Activated CD8-positive, alpha-beta T cell treated with anti-CD3 and anti-CD28 coated beads for 36 hours (primary cell): ENCODE data around the gene DAAM1. TPM values are rescaled to one million over a fixed set of nuclear protein-coding genes. Genes with fewer than 3 reads are reported as not detected.

Experiments
- ATAC-seq: fragments of 200-7000 bp; cut with Tn5 transposase; one replicate; pipeline ENCODE4 v1.10.0; 2021; ENCODE audit warnings: mild to moderate bottlenecking, moderate library complexity
- CTCF ChIA-PET: fragments of 350-600 bp; sonication (Branson Sonifier 250); formaldehyde crosslinking; loops from one replicate; lab custom pipeline; 2021; ENCODE audit warnings: antibody characterized with exemption; lab: Charles Lee
- POLR2A ChIA-PET: fragments of 350-600 bp; sonication (Branson Sonifier 250); formaldehyde crosslinking; loops from one replicate; lab custom pipeline; 2021; ENCODE audit warnings: antibody characterized with exemption; lab: Charles Lee
- DNase-seq: peaks from one replicate; pipeline ENCODE4 v3.0.0-alpha.2; 2020
- H3K27ac Mint-ChIP-seq: one replicate; pipeline ENCODE4 v1.8.0; 2021; ENCODE audit warnings: mild to moderate bottlenecking, mixed read lengths
- H3K27me3 Mint-ChIP-seq: one replicate; pipeline ENCODE4 v1.8.0; 2021; ENCODE audit warnings: mixed read lengths
- H3K36me3 Mint-ChIP-seq: one replicate; pipeline ENCODE4 v1.8.0; 2021; ENCODE audit warnings: low read depth, mixed read lengths
- H3K4me1 Mint-ChIP-seq: one replicate; pipeline ENCODE4 v1.8.0; 2021; ENCODE audit warnings: low read depth, mixed read lengths
- H3K4me3 Mint-ChIP-seq: one replicate; pipeline ENCODE4 v1.8.0; 2021; ENCODE audit warnings: mild to moderate bottlenecking, moderate library complexity, mixed read lengths
- H3K9me3 Mint-ChIP-seq: one replicate; pipeline ENCODE4 v1.8.0; 2021; ENCODE audit warnings: mixed read lengths
- intact Hi-C: fragments of 100-400 bp; cut with micrococcal nuclease; formaldehyde crosslinking; loops from one replicate; pipeline ENCODE4 v1.10.0; 2022
- total RNA-seq, 2 experiments: library from RNA; stranded (reverse); gene quantifications; one replicate each; pipeline ENCODE4 v1.2.3, GENCODE V29; 2021
- TF ChIP-seq, protein P1 (sequence below): fragments of 200-600 bp; IDR thresholded peaks from one replicate; pipeline ENCODE4 v1.8.0; 2022; ENCODE audit warnings: antibody characterized with exemption, mild to moderate bottlenecking

The DAAM1 gene
- total RNA-seq, 2 experiments from 2014 or later: 7.2 to 9.9 TPM

- no peak overlapping the region for H3K27ac Mint-ChIP-seq
- H3K27me3 Mint-ChIP-seq: peaks cover 18% of the 10 kb centered on the region
- ChIA-PET POLR2A (no interaction called here), CTCF (no interaction called here)
- intact Hi-C loops: no loop called here
- peaks cover 3% of the 10 kb centered on the region for H3K4me1 Mint-ChIP-seq
- H3K9me3 Mint-ChIP-seq: no peaks in the 10 kb centered on the region
- no peaks in the 10 kb centered on the region for H3K36me3 Mint-ChIP-seq
- no peak overlapping the region for H3K4me3 Mint-ChIP-seq
- no peak for DNase-seq
- no peak for ATAC-seq
- TF ChIP-seq, protein P1, sequence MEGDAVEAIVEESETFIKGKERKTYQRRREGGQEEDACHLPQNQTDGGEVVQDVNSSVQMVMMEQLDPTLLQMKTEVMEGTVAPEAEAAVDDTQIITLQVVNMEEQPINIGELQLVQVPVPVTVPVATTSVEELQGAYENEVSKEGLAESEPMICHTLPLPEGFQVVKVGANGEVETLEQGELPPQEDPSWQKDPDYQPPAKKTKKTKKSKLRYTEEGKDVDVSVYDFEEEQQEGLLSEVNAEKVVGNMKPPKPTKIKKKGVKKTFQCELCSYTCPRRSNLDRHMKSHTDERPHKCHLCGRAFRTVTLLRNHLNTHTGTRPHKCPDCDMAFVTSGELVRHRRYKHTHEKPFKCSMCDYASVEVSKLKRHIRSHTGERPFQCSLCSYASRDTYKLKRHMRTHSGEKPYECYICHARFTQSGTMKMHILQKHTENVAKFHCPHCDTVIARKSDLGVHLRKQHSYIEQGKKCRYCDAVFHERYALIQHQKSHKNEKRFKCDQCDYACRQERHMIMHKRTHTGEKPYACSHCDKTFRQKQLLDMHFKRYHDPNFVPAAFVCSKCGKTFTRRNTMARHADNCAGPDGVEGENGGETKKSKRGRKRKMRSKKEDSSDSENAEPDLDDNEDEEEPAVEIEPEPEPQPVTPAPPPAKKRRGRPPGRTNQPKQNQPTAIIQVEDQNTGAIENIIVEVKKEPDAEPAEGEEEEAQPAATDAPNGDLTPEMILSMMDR: no peak
Measured at GRCh38 chr14:59184396-59184795, 4.1 kb upstream of the DAAM1 start.

GRCh38 chr14:59185676-59186075 is 2.8 kb upstream of the DAAM1 start:
- no peak for DNase-seq
- POLR2A ChIA-PET: no interaction called here
- Mint-ChIP-seq H3K9me3 (no peaks in the 10 kb centered on the region), H3K4me1 (peaks cover 10% of the 10 kb centered on the region), H3K27me3 (peaks cover 15% of the 10 kb centered on the region), H3K4me3 (no peak overlapping the region), H3K27ac (no peak overlapping the region), H3K36me3 (no peaks in the 10 kb centered on the region)
- intact Hi-C loops: no loop called here
- TF ChIP-seq, protein P1: no peak
- CTCF ChIA-PET: no interaction called here
- no peak for ATAC-seq

GRCh38 chr14:59186306-59186705 is 2.2 kb upstream of the DAAM1 start:
- ChIA-PET POLR2A (no interaction called here), CTCF (no interaction called here)
- no peaks in the 10 kb centered on the region for H3K9me3 Mint-ChIP-seq
- no peaks in the 10 kb centered on the region for H3K36me3 Mint-ChIP-seq
- no peak overlapping the region for H3K27ac Mint-ChIP-seq
- intact Hi-C loops: no loop called here
- TF ChIP-seq, protein P1: no peak
- DNase-seq (no peak), ATAC-seq (no peak)
- H3K4me3 Mint-ChIP-seq: no peak overlapping the region
- peaks cover 15% of the 10 kb centered on the region for H3K27me3 Mint-ChIP-seq
- peaks cover 10% of the 10 kb centered on the region for H3K4me1 Mint-ChIP-seq

DNA sequence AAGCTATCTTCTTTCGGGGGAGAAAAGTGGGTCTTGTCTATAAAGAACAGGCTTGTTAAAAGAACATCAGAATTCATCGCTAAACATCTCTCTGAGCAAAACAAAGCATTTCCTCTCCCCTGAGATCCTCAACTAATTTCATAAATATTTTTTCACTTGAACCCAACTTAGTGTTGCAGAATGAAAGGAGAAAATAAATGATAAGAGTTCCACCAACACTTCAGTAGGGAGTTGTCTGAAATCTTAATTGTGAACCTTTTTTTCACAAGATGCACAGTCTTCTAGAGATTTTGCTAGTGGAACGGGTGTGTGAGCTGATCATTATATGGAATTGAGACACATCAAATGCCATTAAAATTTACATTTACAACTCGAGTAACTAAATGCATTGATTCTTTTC is 1.3 kb upstream of the DAAM1 start:
- Mint-ChIP-seq H3K4me1 (peaks cover 10% of the 10 kb centered on the region), H3K27me3 (peaks cover 15% of the 10 kb centered on the region), H3K4me3 (peak overlapping the region; percentile 87), H3K36me3 (no peaks in the 10 kb centered on the region), H3K9me3 (no peaks in the 10 kb centered on the region), H3K27ac (no peak overlapping the region)
- POLR2A ChIA-PET: interaction anchor here (1.5 kb wide), 1 partner anchor 88 kb away, joined by 3 read pairs; no protein-coding TSS in a partner anchor
- CTCF ChIA-PET: no interaction called here
- intact Hi-C loops: no loop called here
- DNase-seq (no peak), ATAC-seq (no peak)
- TF ChIP-seq, protein P1: no peak

DNA sequence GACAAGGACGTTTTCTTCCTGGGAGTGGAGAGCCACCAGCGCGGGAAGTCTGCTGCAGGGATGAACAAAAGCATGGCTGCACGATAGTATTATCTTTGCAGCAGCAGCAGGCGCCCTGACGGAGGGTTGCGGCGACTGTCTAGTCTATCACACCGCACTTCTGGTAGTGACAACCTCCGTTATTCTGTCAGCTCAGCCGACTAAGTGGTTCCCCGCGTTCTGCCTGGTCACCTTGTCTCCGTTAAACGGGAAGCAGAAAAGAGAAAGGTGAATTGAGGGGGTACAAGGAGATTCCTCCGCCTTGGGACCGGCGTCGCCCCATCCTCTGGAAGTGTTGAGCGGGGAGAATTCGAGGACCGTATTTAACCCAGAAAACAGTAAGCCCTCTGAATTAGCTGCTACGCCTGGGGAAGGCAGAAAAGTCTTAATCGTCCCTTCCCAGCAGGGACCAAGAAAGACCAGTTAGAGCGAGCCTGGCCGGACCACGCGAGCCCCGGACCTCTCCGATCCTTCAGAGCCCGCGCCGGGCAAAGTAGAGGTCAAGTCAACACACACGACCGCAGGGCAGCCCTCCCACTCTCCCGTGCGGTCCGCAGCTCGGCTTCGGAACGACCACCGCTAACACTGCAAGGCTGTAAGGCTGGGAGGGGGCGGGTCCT is 536 bp upstream of the DAAM1 start:
- ChIA-PET POLR2A (interaction anchor here (1.5 kb wide), 1 partner anchor 87 kb away, joined by 3 read pairs; no protein-coding TSS in a partner anchor), CTCF (interaction anchor here (1.7 kb wide), 1 partner anchor 58 kb away, joined by 4 read pairs; no protein-coding TSS in a partner anchor)
- Mint-ChIP-seq H3K4me1 (peaks cover 10% of the 10 kb centered on the region), H3K27me3 (peaks cover 12% of the 10 kb centered on the region), H3K36me3 (no peaks in the 10 kb centered on the region), H3K27ac (peak overlapping the region; percentile 68), H3K4me3 (peak overlapping the region; percentile 87), H3K9me3 (no peaks in the 10 kb centered on the region)
- ATAC-seq (peak; percentile 3), DNase-seq (peak; percentile 57)
- TF ChIP-seq, protein P1: no peak
- intact Hi-C loops: no loop called here
